Upper lobe of left lung (tissue), 4 donors: ENCODE measurements around the gene LGALS3.

Source experiments
- CTCF ChIP-seq, 6 experiments: fragments of 450-650 bp in 4 of 6; fragments of 200-600 bp in 2 of 6; sonication (generic) in 2 of 6; IDR thresholded peaks; one replicate each; pipeline ENCODE4 v1.5.1; 2016 to 2019; ENCODE audit warnings: antibody characterized with exemption in 6 of 6
- EP300 ChIP-seq, 4 donors: sonication (generic); formaldehyde crosslinking; IDR thresholded peaks; one replicate each; pipeline ENCODE4 v1.5.1; 2017; ENCODE audit warnings: antibody characterized with exemption in 4 of 4, control low read depth in 2 of 4

DNA sequence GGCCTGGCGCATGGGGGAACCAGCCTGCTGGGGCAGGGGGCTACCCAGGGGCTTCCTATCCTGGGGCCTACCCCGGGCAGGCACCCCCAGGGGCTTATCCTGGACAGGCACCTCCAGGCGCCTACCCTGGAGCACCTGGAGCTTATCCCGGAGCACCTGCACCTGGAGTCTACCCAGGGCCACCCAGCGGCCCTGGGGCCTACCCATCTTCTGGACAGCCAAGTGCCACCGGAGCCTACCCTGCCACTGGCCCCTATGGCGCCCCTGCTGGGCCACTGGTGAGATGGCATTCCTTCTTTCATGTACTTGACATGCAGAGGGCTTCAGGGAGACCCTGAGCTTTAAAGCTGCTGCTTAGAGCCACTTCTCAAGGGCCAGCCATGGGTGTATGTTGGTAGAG is 9.0 kb downstream of the LGALS3 start:
- TF ChIP-seq CTCF (IDR thresholded peaks at IDR 0.05) (no peak), EP300 (IDR thresholded peaks at IDR 0.05) (no peak)
